Measurements from ENCODE around the gene ZNF763. TPM values are rescaled to one million over a fixed set of nuclear protein-coding genes. Genes with fewer than 3 reads are reported as not detected.
"Not testable (repeated sequence)": the region's sequence is repeated elsewhere in the genome, so short reads cannot be mapped to it uniquely, and the experiment has no call there.

The ZNF763 gene
- polyA plus RNA-seq (ENCODE audit: low read depth in 6 of 6) = 1 to 10 TPM in 5 of 6 donors, not detected in 1; 3.8 to 8.2 (median 6.0) TPM

GRCh38 chr19:11964858-11965645 is at the start of gene ZNF763:
Gene ZNF763 (plus strand): TSS chr19:11965040. CDS start chr19:11965209, 169 bp downstream.
- peak within 1 kb of the TSS; percentile 97 to 99 (median 98) for H3K27ac Mint-ChIP-seq
- peaks cover 0 to 1% (median 0%) of the 10 kb centered on the region in 7 donors for H3K9me3 Mint-ChIP-seq
- peaks cover 22 to 39% (median 29%) of the 10 kb centered on the region in 3 donors for H3K4me1 Mint-ChIP-seq
- H3K4me3 Mint-ChIP-seq = peak within 1 kb of the TSS; percentile 90 to 99 (median 96)
- H3K27me3 Mint-ChIP-seq = no peaks in the 10 kb centered on the region
- H3K36me3 Mint-ChIP-seq = peaks cover 0 to 13% of the 10 kb centered on the region in 2 donors
- peak; percentile 86 to 87 for ATAC-seq (ENCODE audit: low read depth in 2 of 2)
- peak; percentile 90 for DNase-seq

DNA sequence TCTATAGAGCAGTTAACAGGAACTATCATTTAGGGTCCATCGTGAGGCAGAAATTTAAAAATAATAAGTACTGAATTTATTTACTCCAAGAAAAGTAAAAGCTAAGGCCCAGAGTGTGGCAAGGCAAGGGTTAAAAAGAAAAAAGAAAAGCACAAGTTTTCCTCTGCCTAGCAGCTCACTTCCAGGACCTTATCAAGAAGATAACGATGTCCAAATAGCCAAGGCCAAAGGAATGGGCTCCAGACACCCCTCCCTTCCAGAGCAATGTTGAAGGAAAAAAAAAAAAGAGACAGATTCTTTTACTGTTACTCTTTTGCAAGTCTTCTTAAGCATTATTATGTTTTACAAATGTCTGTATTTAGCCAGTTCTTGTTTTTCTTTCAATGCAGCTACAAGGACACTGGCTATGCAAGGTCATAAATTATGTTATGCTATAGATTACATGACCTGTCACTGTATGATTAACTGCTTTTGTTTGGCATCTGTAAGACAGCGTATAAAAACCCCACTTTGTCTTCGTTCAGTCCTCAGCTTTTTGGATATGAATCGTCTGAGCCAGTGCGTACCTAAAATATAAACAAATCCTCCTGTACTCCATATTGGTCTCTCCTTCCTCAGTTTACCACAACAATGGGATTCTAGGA is 42.9 kb upstream of the ZNF763 start:
- peak overlapping the region in 1 of 8 donors; percentile 49 for H3K4me3 Mint-ChIP-seq
- DNase-seq = no peak
- no peaks in the 10 kb centered on the region for H3K9me3 Mint-ChIP-seq
- H3K4me1 Mint-ChIP-seq = peaks cover 27 to 36% (median 27%) of the 10 kb centered on the region in 3 donors
- no peak for ATAC-seq (ENCODE audit: low read depth in 2 of 2)
- H3K27ac Mint-ChIP-seq = peak overlapping the region in 1 of 6 donors; percentile 42
- H3K36me3 Mint-ChIP-seq = no peaks in the 10 kb centered on the region
- no peaks in the 10 kb centered on the region for H3K27me3 Mint-ChIP-seq

GRCh38 chr19:11924886-11925650 is 39.8 kb upstream of the ZNF763 start, which contains the start of gene ZNF700:
Gene ZNF700 (plus strand): TSS chr19:11925107. CDS start chr19:11925211, 104 bp downstream.
- H3K9me3 Mint-ChIP-seq = no peaks in the 10 kb centered on the region
- peaks cover 31 to 47% (median 32%) of the 10 kb centered on the region in 3 donors for H3K4me1 Mint-ChIP-seq
- no peaks in the 10 kb centered on the region for H3K36me3 Mint-ChIP-seq
- H3K27me3 Mint-ChIP-seq = no peaks in the 10 kb centered on the region
- peak within 1 kb of the TSS; percentile 97 to 100 (median 98) for H3K27ac Mint-ChIP-seq
- ATAC-seq (ENCODE audit: low read depth in 2 of 2) = peak; percentile 82 to 83
- peak; percentile 93 for DNase-seq
- H3K4me3 Mint-ChIP-seq = peak within 1 kb of the TSS; percentile 90 to 100 (median 98)

DNA sequence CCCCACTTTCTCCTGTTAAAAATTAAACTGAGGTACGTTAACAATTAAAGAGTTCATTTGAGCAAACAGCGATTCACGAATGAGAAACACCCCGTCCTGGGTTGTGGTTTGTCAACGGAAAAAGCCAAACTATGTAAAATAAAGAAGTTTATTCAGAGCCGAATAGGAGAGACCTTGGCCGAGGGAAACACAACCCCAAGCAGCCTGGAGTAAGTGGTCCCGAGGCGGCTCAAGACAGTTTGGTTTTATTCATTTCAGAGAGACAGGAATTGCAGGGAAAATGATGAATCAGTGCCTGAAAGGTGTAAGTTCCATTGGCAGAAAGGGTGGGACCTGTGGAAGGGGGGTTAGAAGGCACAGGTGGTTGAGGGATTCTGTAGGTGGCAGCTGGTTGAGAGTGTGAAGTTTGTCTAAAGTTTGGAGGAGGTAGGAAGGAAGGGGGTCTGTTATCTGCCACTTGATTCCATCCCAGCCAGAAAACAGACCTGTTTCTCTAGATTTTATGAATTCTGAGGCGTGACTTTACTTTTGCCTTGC is 39.1 kb upstream of the ZNF763 start:
- Mint-ChIP-seq H3K4me1 (peaks cover 33 to 53% (median 38%) of the 10 kb centered on the region in 3 donors), H3K27ac (peak overlapping the region; percentile 5 to 100 (median 90)), H3K4me3 (peak overlapping the region; percentile 87 to 100 (median 98))
- not testable (repeated sequence) for H3K36me3 Mint-ChIP-seq; H3K27me3 Mint-ChIP-seq; DNase-seq; H3K9me3 Mint-ChIP-seq; ATAC-seq (ENCODE audit: low read depth in 2 of 2)

DNA sequence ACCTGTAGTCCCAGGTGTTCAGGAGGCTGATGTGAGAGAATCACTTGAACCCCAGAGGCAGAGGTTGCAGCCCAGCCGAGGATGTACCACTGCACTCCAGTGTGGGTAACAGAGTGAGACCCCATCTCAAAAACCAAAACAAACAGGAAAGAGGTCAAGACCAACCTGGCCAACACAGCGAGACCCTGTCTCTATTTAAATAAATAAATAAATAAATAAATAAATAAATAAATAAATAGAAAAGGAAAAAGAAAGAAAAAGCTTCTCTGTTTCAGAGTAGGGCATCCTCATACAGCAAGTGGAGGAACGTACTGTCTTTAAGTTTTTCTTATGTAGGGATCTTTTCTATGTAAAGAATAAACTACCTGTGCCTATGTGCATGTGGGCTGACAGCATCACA is 37.6 kb upstream of the ZNF763 start:
- Mint-ChIP-seq H3K36me3 (peaks cover 0 to 7% of the 10 kb centered on the region in 2 donors), H3K9me3 (no peaks in the 10 kb centered on the region), H3K4me1 (peaks cover 41 to 61% (median 49%) of the 10 kb centered on the region in 3 donors), H3K27ac (peak overlapping the region in 1 of 6 donors; percentile 97), H3K27me3 (no peaks in the 10 kb centered on the region), H3K4me3 (peak overlapping the region in 3 of 8 donors; percentile 73 to 98 (median 90))
- ATAC-seq (ENCODE audit: low read depth in 2 of 2) (no peak), DNase-seq (no peak)

DNA sequence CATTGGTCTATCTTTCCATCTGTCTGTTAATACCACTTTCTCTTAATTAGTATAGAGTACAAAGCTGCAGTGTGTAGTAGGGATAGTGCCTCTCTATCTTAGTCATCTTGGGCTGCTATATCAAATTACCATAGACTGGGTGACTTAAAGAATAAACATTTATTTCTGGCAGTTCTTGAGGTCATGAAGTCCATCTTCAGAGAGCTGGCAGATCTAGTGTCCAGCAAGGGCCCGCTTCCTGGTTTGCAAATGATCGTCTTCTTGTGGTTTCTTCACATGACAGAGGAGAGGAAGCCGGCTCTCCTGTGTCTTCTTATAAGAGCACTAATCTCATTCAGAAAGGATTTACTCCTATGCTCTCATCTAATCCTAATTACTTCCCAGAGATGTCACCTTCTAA is 33.8 kb upstream of the ZNF763 start:
- Mint-ChIP-seq H3K9me3 (peaks cover 0 to 8% (median 0%) of the 10 kb centered on the region in 7 donors), H3K36me3 (peaks cover 0 to 7% of the 10 kb centered on the region in 2 donors), H3K27ac (peak overlapping the region in 4 of 6 donors; percentile 8 to 73 (median 48)), H3K27me3 (no peaks in the 10 kb centered on the region), H3K4me3 (peak overlapping the region in 2 of 8 donors; percentile 35 to 43), H3K4me1 (peaks cover 24 to 35% (median 31%) of the 10 kb centered on the region in 3 donors)
- ATAC-seq (ENCODE audit: low read depth in 2 of 2) (no peak), DNase-seq (no peak)

DNA sequence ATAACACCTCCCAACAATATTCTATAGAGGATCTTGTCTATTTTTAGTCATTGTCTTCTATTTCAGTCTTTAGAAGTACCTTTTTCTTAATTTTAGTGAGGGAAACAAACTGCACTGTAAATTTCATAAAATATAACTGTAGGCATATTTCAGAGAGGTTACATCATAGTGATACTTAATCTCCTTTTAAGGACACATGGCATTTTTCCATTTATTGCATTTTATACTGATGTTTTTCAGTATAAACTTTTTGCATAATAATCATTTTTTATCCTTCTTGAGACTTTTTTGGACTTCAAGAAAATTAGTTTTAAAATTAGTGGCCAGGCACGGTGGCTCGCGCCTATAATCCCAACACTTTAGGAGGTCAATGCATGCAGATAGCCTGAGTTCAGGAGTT is 33.3 kb upstream of the ZNF763 start:
- Mint-ChIP-seq H3K4me1 (peaks cover 20 to 34% (median 27%) of the 10 kb centered on the region in 3 donors), H3K4me3 (peak overlapping the region in 2 of 8 donors; percentile 15 to 43), H3K27ac (peak overlapping the region in 1 of 6 donors; percentile 39), H3K27me3 (no peaks in the 10 kb centered on the region), H3K9me3 (peaks cover 0 to 12% (median 4%) of the 10 kb centered on the region in 7 donors), H3K36me3 (peaks cover 0 to 7% of the 10 kb centered on the region in 2 donors)
- no peak for DNase-seq
- no peak for ATAC-seq (ENCODE audit: low read depth in 2 of 2)

GRCh38 chr19:11935829-11936228 is 29.0 kb upstream of the ZNF763 start:
- not testable (repeated sequence) for H3K27me3 Mint-ChIP-seq; H3K4me3 Mint-ChIP-seq; H3K36me3 Mint-ChIP-seq; H3K27ac Mint-ChIP-seq; DNase-seq; ATAC-seq (ENCODE audit: low read depth in 2 of 2)
- Mint-ChIP-seq H3K9me3 (peaks cover 0 to 45% (median 24%) of the 10 kb centered on the region in 7 donors), H3K4me1 (peaks cover 9 to 20% (median 9%) of the 10 kb centered on the region in 3 donors)

GRCh38 chr19:11938383-11938782 is 26.5 kb upstream of the ZNF763 start:
- not testable (repeated sequence) for DNase-seq; H3K27ac Mint-ChIP-seq; ATAC-seq (ENCODE audit: low read depth in 2 of 2); H3K4me3 Mint-ChIP-seq; H3K27me3 Mint-ChIP-seq
- H3K9me3 Mint-ChIP-seq = peaks cover 0 to 65% (median 43%) of the 10 kb centered on the region in 7 donors
- H3K36me3 Mint-ChIP-seq = peaks cover 13 to 21% of the 10 kb centered on the region in 2 donors
- peaks cover 0 to 18% (median 3%) of the 10 kb centered on the region in 3 donors for H3K4me1 Mint-ChIP-seq

- H3K27ac Mint-ChIP-seq; H3K27me3 Mint-ChIP-seq; H3K4me3 Mint-ChIP-seq; ATAC-seq (ENCODE audit: low read depth in 2 of 2); DNase-seq: not testable (repeated sequence)
- peaks cover 32 to 41% of the 10 kb centered on the region in 2 donors for H3K36me3 Mint-ChIP-seq
- H3K9me3 Mint-ChIP-seq = peaks cover 0 to 83% (median 67%) of the 10 kb centered on the region in 7 donors
- H3K4me1 Mint-ChIP-seq = peaks cover 0 to 19% (median 0%) of the 10 kb centered on the region in 3 donors
Observed at GRCh38 chr19:11941361-11941887, 23.4 kb upstream of the ZNF763 start.

DNA sequence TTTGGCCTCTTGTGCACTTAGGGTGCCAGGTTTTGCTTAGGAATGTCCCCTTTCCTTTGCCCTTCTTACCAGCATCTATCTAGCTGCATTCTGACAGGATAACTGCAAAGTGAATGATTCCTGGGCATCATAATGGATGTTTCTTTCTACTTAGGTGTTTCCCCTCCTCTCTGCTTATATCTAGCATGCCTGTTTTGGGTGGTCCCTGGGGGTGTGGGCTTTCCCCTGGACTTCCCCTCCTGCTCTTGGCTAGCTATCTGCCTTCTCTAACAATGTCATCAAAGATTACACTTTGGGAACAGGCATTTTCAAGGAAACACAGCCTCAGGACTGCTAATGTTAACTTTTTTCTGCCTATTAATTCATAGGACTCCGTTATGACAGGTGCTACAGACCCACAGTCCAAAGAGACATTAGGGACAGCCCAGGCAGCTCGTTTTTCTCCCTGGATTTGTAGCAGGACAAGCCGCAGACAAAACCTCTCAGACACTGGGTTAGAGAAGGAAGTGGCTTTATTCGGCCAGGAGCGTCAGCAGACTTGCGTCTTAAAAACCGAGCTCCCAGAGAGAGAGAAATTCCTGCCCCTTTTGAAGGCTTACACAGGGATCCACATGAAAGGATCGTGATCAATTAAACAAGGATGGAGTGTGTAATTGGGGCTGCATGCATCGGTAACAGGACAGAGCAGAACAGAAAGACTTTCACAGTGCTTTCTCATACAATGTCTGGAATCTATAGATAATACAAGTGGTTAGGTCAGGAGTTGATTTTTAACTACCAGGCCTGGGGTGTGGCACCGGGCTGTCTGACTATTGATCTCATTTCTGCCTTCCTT is 22.6 kb upstream of the ZNF763 start:
- peaks cover 0 to 82% (median 71%) of the 10 kb centered on the region in 7 donors for H3K9me3 Mint-ChIP-seq
- peak in 1 of 2 donors; percentile 40 for ATAC-seq (ENCODE audit: low read depth in 2 of 2)
- H3K36me3 Mint-ChIP-seq = peaks cover 31 to 49% of the 10 kb centered on the region in 2 donors
- no peak for DNase-seq
- H3K4me1 Mint-ChIP-seq = peaks cover 0 to 14% (median 0%) of the 10 kb centered on the region in 3 donors
- H3K27me3 Mint-ChIP-seq = no peaks in the 10 kb centered on the region
- peak overlapping the region in 1 of 6 donors; percentile 59 for H3K27ac Mint-ChIP-seq
- peak overlapping the region in 1 of 8 donors; percentile 15 for H3K4me3 Mint-ChIP-seq

- peaks cover 0 to 84% (median 73%) of the 10 kb centered on the region in 7 donors for H3K9me3 Mint-ChIP-seq
- DNase-seq (no peak), ATAC-seq (ENCODE audit: low read depth in 2 of 2) (no peak)
- H3K4me3 Mint-ChIP-seq = no peak overlapping the region
- peak overlapping the region in 1 of 6 donors; percentile 6 for H3K27ac Mint-ChIP-seq
- H3K27me3 Mint-ChIP-seq = no peaks in the 10 kb centered on the region
- peaks cover 0 to 14% (median 0%) of the 10 kb centered on the region in 3 donors for H3K4me1 Mint-ChIP-seq
- H3K36me3 Mint-ChIP-seq = peaks cover 36 to 54% of the 10 kb centered on the region in 2 donors
Observed at GRCh38 chr19:11942843-11943108, 22.1 kb upstream of the ZNF763 start.
